Glomerular visceral epithelial cell (primary cell): ENCODE results near the gene CTNNA1.
A peak's percentile ranks its signal among the peaks of the same experiment; 100 is the strongest.
"Not testable (repeated sequence)": the region's sequence is repeated elsewhere in the genome, so short reads cannot be mapped to it uniquely, and the experiment has no call there.

Experiments used
- DNase-seq: peaks from one replicate; pipeline ENCODE4 v3.0.0-alpha.2; 2016; ENCODE audit errors: extremely low spot score

The CTNNA1 gene

GRCh38 chr5:138815529-138815928 is 62.3 kb downstream of the CTNNA1 start:
- no peak for DNase-seq

- no peak for DNase-seq
These were observed 64.0 kb downstream of the CTNNA1 start for GRCh38 chr5:138817241-138817640.

- DNase-seq = no peak
These were observed 65.9 kb downstream of the CTNNA1 start for GRCh38 chr5:138819081-138819480.

- no peak for DNase-seq
These were observed 67.5 kb downstream of the CTNNA1 start for GRCh38 chr5:138820695-138821094.

GRCh38 chr5:138824516-138824915 is 71.3 kb downstream of the CTNNA1 start:
- DNase-seq = no peak

GRCh38 chr5:138824924-138825863 is 72.0 kb downstream of the CTNNA1 start:
- DNase-seq = no peak

GRCh38 chr5:138828556-138828955 is 75.3 kb downstream of the CTNNA1 start:
- DNase-seq = no peak

- no peak for DNase-seq
These were observed 76.1 kb downstream of the CTNNA1 start for GRCh38 chr5:138829341-138829740.

- no peak for DNase-seq
These were observed 78.5 kb downstream of the CTNNA1 start for GRCh38 chr5:138831703-138832102.

- DNase-seq = peak; percentile 21
These were observed 79.0 kb downstream of the CTNNA1 start for GRCh38 chr5:138832218-138832617.

- DNase-seq = no peak
These were observed 79.9 kb downstream of the CTNNA1 start for GRCh38 chr5:138833080-138833479.

- DNase-seq = no peak
These were observed 80.7 kb downstream of the CTNNA1 start for GRCh38 chr5:138833726-138834480.

GRCh38 chr5:138834853-138835252 is 81.6 kb downstream of the CTNNA1 start:
- not testable (repeated sequence) for DNase-seq

GRCh38 chr5:138837160-138837559 is 83.9 kb downstream of the CTNNA1 start:
- no peak for DNase-seq

- DNase-seq = no peak
These were observed 86.9 kb downstream of the CTNNA1 start for GRCh38 chr5:138840103-138840502.

- DNase-seq = no peak
These were observed 88.3 kb downstream of the CTNNA1 start for GRCh38 chr5:138841531-138841930.

GRCh38 chr5:138843316-138844124 is 90.3 kb downstream of the CTNNA1 start:
- no peak for DNase-seq

GRCh38 chr5:138844125-138844461 is 90.9 kb downstream of the CTNNA1 start:
- no peak for DNase-seq

GRCh38 chr5:138844812-138845513 is 91.7 kb downstream of the CTNNA1 start:
- peak; percentile 47 for DNase-seq

- DNase-seq = no peak
These were observed 96.2 kb downstream of the CTNNA1 start for GRCh38 chr5:138849439-138849838.

GRCh38 chr5:138849882-138850281 is 96.7 kb downstream of the CTNNA1 start:
- DNase-seq = no peak
